ENCODE results near the gene PNMA1. TPM values are rescaled to one million over a fixed set of nuclear protein-coding genes. Genes with fewer than 3 reads are reported as not detected.

The PNMA1 gene
- total RNA-seq, 1 donor from 2014 or later, result 30.2 TPM

GRCh38 chr14:73727166-73727565 lies 13.0 kb upstream of the PNMA1 start:
- Histone ChIP-seq H3K4me1 (peaks cover 16 to 45% of the 10 kb centered on the region in 2 donors), H3K27ac (peak overlapping the region; percentile 80 to 86), H3K27me3 (no peaks in the 10 kb centered on the region), H3K4me3 (no peak overlapping the region), H3K9me3 (no peaks in the 10 kb centered on the region), H3K36me3 (peaks cover 64 to 68% of the 10 kb centered on the region in 2 donors)
- intact Hi-C loops (cut with DNase I), result loop anchor here (10.0 kb wide), 1 partner anchor 358 kb away; the partner anchor contains the start of genes ALDH6A1 and LIN52
- DNase-seq (ENCODE audit: low spot score in 2 of 2), result no peak
- TF ChIP-seq, protein P1, sequence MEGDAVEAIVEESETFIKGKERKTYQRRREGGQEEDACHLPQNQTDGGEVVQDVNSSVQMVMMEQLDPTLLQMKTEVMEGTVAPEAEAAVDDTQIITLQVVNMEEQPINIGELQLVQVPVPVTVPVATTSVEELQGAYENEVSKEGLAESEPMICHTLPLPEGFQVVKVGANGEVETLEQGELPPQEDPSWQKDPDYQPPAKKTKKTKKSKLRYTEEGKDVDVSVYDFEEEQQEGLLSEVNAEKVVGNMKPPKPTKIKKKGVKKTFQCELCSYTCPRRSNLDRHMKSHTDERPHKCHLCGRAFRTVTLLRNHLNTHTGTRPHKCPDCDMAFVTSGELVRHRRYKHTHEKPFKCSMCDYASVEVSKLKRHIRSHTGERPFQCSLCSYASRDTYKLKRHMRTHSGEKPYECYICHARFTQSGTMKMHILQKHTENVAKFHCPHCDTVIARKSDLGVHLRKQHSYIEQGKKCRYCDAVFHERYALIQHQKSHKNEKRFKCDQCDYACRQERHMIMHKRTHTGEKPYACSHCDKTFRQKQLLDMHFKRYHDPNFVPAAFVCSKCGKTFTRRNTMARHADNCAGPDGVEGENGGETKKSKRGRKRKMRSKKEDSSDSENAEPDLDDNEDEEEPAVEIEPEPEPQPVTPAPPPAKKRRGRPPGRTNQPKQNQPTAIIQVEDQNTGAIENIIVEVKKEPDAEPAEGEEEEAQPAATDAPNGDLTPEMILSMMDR (IDR thresholded peaks at IDR 0.05), result no peak

- H3K27me3 ChIP-seq, result no peaks in the 10 kb centered on the region
- peak overlapping the region; percentile 80 to 86 for H3K27ac ChIP-seq
- intact Hi-C loops (cut with DNase I), result loop anchor here (10.0 kb wide), 1 partner anchor 359 kb away; the partner anchor contains the start of genes ALDH6A1 and LIN52
- no peaks in the 10 kb centered on the region for H3K9me3 ChIP-seq
- peaks cover 16 to 45% of the 10 kb centered on the region in 2 donors for H3K4me1 ChIP-seq
- DNase-seq (ENCODE audit: low spot score in 2 of 2), result no peak
- TF ChIP-seq, protein P1 (IDR thresholded peaks at IDR 0.05), result no peak
- H3K4me3 ChIP-seq, result no peak overlapping the region
- peaks cover 68 to 72% of the 10 kb centered on the region in 2 donors for H3K36me3 ChIP-seq
Measured at GRCh38 chr14:73726025-73726961, 12.1 kb upstream of the PNMA1 start.

GRCh38 chr14:73725116-73726024 lies 11.2 kb upstream of the PNMA1 start:
- peak in 1 of 2 donors; percentile 71 for DNase-seq (ENCODE audit: low spot score in 2 of 2)
- Histone ChIP-seq H3K4me1 (peaks cover 16 to 45% of the 10 kb centered on the region in 2 donors), H3K9me3 (no peaks in the 10 kb centered on the region), H3K27ac (peak overlapping the region; percentile 80 to 86), H3K36me3 (peaks cover 73 to 76% of the 10 kb centered on the region in 2 donors), H3K27me3 (no peaks in the 10 kb centered on the region), H3K4me3 (no peak overlapping the region)
- intact Hi-C loops (cut with DNase I), result loop anchor here (2.0 to 10.0 kb wide), 2 partner anchors 69 to 359 kb away; partner anchors contain the start of genes ALDH6A1 and LIN52
- TF ChIP-seq, protein P1 (IDR thresholded peaks at IDR 0.05), result no peak

GRCh38 chr14:73724696-73725095 lies 10.5 kb upstream of the PNMA1 start:
- no peak for DNase-seq (ENCODE audit: low spot score in 2 of 2)
- H3K4me3 ChIP-seq, result no peak overlapping the region
- H3K27ac ChIP-seq, result peak overlapping the region; percentile 80 to 86
- H3K36me3 ChIP-seq, result peaks cover 73 to 75% of the 10 kb centered on the region in 2 donors
- TF ChIP-seq, protein P1 (IDR thresholded peaks at IDR 0.05), result no peak
- no peaks in the 10 kb centered on the region for H3K27me3 ChIP-seq
- intact Hi-C loops (cut with DNase I), result loop anchor here (1.0 to 10.0 kb wide), 5 partner anchors 70 to 360 kb away; partner anchors contain the start of genes ALDH6A1, LIN52, PTGR2 and ZNF410
- no peaks in the 10 kb centered on the region for H3K9me3 ChIP-seq
- peaks cover 16 to 45% of the 10 kb centered on the region in 2 donors for H3K4me1 ChIP-seq

All from ascending aorta (tissue), 2 donors.